Measurements from ENCODE around the gene ICA1.

Gene ICA1

GRCh38 chr7:8134089-8134733, 127.8 kb downstream of the ICA1 start:
- no peak for TF ChIP-seq CTCF (IDR thresholded peaks at IDR 0.05; ENCODE audit: low read depth, low read length)
- no peak for DNase-seq (ENCODE audit: extremely low read depth, low read depth)

GRCh38 chr7:8133188-8133848, 128.6 kb downstream of the ICA1 start:
- no peak for DNase-seq (ENCODE audit: extremely low read depth, low read depth)
- TF ChIP-seq CTCF (IDR thresholded peaks at IDR 0.05; ENCODE audit: low read depth, low read length) = no peak

- DNase-seq (ENCODE audit: extremely low read depth, low read depth) = no peak
- TF ChIP-seq CTCF (IDR thresholded peaks at IDR 0.05; ENCODE audit: low read depth, low read length) = no peak
These were observed 130.0 kb downstream of the ICA1 start for GRCh38 chr7:8131694-8132605.

DNA sequence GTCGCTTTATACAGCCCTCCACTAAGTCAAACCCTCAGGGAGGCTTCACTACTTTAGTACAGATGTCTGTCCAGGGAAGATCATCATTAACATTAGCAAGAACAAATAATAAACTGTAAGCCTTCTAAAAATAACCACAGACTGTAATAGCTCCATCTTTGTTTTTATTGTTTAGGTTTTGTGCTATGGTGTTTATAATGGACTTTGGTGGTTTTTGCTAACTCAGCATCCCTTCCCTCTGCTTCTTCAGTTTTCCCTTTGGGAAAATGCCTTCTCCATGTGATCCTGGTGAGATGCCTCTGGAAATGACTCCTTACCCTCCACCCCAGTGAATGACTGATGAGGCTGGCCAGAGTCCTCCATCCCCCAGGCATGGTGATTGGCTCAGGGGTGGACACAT, 131.3 kb downstream of the ICA1 start:
- DNase-seq (ENCODE audit: extremely low read depth, low read depth) = no peak
- TF ChIP-seq CTCF (IDR thresholded peaks at IDR 0.05; ENCODE audit: low read depth, low read length) = no peak

DNA sequence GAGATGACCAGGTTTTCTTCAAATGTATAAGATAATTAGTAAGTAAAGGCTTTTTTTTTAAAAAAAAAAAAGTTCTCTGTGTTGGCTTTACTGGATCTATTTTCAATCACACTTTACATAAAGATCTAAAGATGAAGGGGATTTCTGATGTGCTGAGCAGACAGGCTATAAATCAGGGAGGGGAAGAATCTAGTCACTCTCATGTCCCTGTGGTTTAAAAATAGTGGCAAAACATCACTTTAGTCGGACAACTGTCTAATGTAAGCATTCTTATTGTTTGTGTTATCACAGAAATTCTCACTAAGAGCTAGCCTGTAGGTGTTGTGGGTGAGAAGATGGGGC, 132.7 kb downstream of the ICA1 start:
- DNase-seq (ENCODE audit: extremely low read depth, low read depth) = no peak
- TF ChIP-seq CTCF (IDR thresholded peaks at IDR 0.05; ENCODE audit: low read depth, low read length) = no peak

DNA sequence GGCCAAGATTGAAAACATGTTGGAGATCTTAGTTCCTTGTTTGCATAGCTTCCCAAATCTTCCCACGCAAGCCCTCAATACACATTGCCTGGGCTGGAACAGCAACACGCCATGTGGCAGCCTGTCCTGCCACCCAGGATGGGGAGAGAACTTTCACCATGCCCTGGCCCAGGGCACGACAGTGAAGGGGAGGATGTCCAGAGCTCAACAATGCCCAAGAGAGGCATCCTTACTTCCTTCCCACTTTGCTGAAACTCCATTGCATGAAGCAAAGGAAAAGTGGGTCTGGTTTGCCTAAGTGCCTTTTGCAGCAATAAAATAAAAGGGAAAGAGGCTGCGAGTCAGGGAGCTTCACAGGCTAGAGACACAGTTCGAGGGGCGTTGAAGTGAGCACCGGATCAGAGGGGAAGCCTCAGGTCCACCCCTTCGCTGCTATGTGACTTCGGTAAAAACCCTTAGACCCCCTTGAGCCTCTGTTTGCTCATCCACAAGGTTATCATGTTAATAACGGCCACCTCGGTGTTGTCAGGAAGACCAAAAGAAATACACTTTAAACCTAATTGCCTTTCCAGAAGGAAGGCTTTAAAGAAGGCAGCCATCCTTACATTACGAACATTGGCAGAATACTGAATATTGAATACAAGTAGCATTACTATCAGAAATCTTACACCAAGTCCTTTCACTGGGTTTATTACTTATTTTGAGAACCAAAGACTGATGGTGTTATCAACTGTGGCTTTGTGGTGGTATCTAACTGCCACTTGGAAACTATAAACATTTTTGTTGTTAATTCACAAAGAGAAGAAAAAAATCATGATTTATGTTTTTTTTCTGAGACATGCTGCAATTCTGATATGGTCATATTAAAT, 133.3 kb downstream of the ICA1 start:
- TF ChIP-seq CTCF (IDR thresholded peaks at IDR 0.05; ENCODE audit: low read depth, low read length) = no peak
- DNase-seq (ENCODE audit: extremely low read depth, low read depth) = no peak
